Measurements from ENCODE around the gene LGALS7. TPM values are rescaled to one million over a fixed set of nuclear protein-coding genes. Genes with fewer than 3 reads are reported as not detected.

LGALS7 gene
- total and polyA plus RNA-seq, 10 of the 15 experiments (the other 5 are each of a cell fraction or from before 2014, with no cell fraction given) = 0.19 TPM; not detected in 9

- in situ Hi-C loops (cut with MboI) (no loop called here), intact Hi-C loops (cut with micrococcal nuclease; ENCODE audit: unreplicated experiment) (no loop called here)
- Histone ChIP-seq H3K4me1 (ENCODE audit: control insufficient read depth, insufficient read depth, low read length) (no peaks in the 10 kb centered on the region), H3K4me3 (no peak overlapping the region), H4K20me1 (ENCODE audit: control insufficient read depth, insufficient read depth) (no peaks in the 10 kb centered on the region), H3K79me2 (ENCODE audit: control insufficient read depth, insufficient read depth, low read length) (no peaks in the 10 kb centered on the region), H3K27me3 (replicated peaks in 1 of 2; ENCODE audit: control insufficient read depth in 2 of 2, insufficient read depth in 2 of 2, low read length in 1 of 2) (no peaks in the 10 kb centered on the region), H3K9ac (ENCODE audit: control insufficient read depth, insufficient read depth, low read length) (no peak overlapping the region), H3K4me2 (ENCODE audit: control insufficient read depth, insufficient read depth) (no peak overlapping the region), H2AFZ (ENCODE audit: control insufficient read depth, low read depth, low read length) (no peak overlapping the region), H3K36me3 (ENCODE audit: control insufficient read depth in 2 of 2, insufficient read depth in 2 of 2, low read length in 1 of 2) (peaks cover 3% of the 10 kb centered on the region in 2 experiments; a peak in 2 of 4 replicates), H3K9me3 (replicated peaks; ENCODE audit: control insufficient read depth, insufficient read depth, low read length) (no peaks in the 10 kb centered on the region), H3K27ac (ENCODE audit: control insufficient read depth, insufficient read depth) (no peak overlapping the region)
- FAIRE-seq (no peak), ATAC-seq (no peak), DNase-seq (ENCODE audit: low read depth, low spot score) (no peak)
- 95% methylated on average over 15 of the region's 15 CpGs for WGBS (ENCODE audit: insufficient coverage, insufficient replicate concordance, low lambda C conversion rate, missing lambda C conversion rate)
- ChIA-PET CTCF (no interaction called here), RAD21 (ENCODE audit: unreplicated experiment) (no interaction called here), POLR2A (no interaction called here), SMC1A (ENCODE audit: uncharacterized antibody, unreplicated experiment) (no interaction called here)
- TF ChIP-seq ZNF217 (IDR thresholded peaks at IDR 0.05) = no peak
- no peak for TF ChIP-seq RFX5 (IDR thresholded peaks at IDR 0.05; ENCODE audit: low read depth, low read length)
- no peak for TF ChIP-seq RELA (IDR thresholded peaks at IDR 0.05; ENCODE audit: borderline replicate concordance, partially characterized antibody)
- no peak for TF ChIP-seq PAX8 (IDR thresholded peaks at IDR 0.05)
- TF ChIP-seq IRF5 (IDR thresholded peaks at IDR 0.05; ENCODE audit: borderline replicate concordance) = no peak
- TF ChIP-seq CHD1 (IDR thresholded peaks at IDR 0.05; ENCODE audit: low read depth, low read length) = no peak
- TF ChIP-seq IKZF2 (IDR thresholded peaks at IDR 0.05) = no peak
- no peak for TF ChIP-seq ETV6 (conservative IDR thresholded peaks at IDR 0.05 in 1 of 2, IDR thresholded peaks at IDR 0.05 in 1 of 2; ENCODE audit: borderline replicate concordance in 1 of 2, low read depth in 1 of 2)
- TF ChIP-seq ZZZ3 (IDR thresholded peaks at IDR 0.05; ENCODE audit: control insufficient read depth, insufficient read length, low read depth) = no peak
- TF ChIP-seq RAD21 (IDR thresholded peaks at IDR 0.05; ENCODE audit: insufficient read depth, low read depth, low read length) = no peak
- BruUV-seq (replicated peaks) = no TSS peak
Observed at GRCh38 chr19:38817081-38817480, 43.8 kb upstream of the LGALS7 start.
